Bronchial epithelial cell (primary cell): Measurements from ENCODE around the gene HNF4A. TPM values are rescaled to one million over a fixed set of nuclear protein-coding genes. Genes with fewer than 3 reads are reported as not detected.

Source experiments
- DNase-seq: peaks from one replicate; pipeline ENCODE4 v3.0.0-alpha.2; 2010; ENCODE audit warnings: low read depth
- FAIRE-seq: peaks from 2 replicates; lab custom pipeline; 2011; peaks lifted over from hg19 to GRCh38; lab: Jason Lieb, UNC
- H3K27me3 ChIP-seq: 2 replicates; pipeline ENCODE4 v1.5.1; 2011; ENCODE audit warnings: low read length; ENCODE audit not compliant: control insufficient read depth, insufficient read depth
- H3K36me3 ChIP-seq: 2 replicates; pipeline ENCODE4 v1.5.1; 2011; ENCODE audit warnings: low read length; ENCODE audit not compliant: control insufficient read depth, insufficient read depth
- H3K4me3 ChIP-seq: 2 replicates; pipeline ENCODE4 v1.5.1; 2011; ENCODE audit warnings: mild to moderate bottlenecking, low read depth, low read length, control low read depth
- total RNA-seq: library from RNA; depleted of rRNA; stranded (reverse); fragments of >200 nt; gene quantifications from 2 replicates; pipeline ENCODE4 v1.2.1, GENCODE V29; 2014
- TF ChIP-seq, protein P1 (sequence below): IDR thresholded peaks from 2 replicates; pipeline ENCODE4 v1.5.1; 2011; ENCODE audit warnings: mild to moderate bottlenecking, moderate library complexity, low read length, control low read depth, inconsistent platforms; ENCODE audit not compliant: insufficient read depth, severe bottlenecking

HNF4A gene
- total RNA-seq, 1 donor from 2014 or later: not detected

DNA sequence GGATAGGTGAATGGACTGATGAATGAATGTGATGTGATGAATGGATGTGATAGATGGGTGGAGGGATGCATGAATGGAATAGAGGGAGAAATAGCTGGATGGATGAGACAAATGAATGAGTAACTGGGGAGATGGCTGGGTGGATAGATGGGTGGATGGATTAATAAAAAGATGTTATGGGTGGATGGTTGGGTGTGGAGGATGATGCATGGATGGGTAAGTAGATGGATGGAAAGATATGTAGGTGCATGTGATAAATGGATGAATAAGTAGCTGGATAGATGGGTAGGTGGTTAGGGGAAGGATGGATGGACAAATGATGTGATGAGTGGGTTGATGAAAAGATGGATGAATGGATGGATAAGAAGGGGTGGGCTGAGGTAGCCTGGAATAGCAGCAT, 4.7 kb downstream of the HNF4A start:
- FAIRE-seq: no peak
- no peak for DNase-seq
- Histone ChIP-seq H3K27me3 (peaks cover 12% of the 10 kb centered on the region), H3K36me3 (no peaks in the 10 kb centered on the region), H3K4me3 (no peak overlapping the region)
- TF ChIP-seq, protein P1, sequence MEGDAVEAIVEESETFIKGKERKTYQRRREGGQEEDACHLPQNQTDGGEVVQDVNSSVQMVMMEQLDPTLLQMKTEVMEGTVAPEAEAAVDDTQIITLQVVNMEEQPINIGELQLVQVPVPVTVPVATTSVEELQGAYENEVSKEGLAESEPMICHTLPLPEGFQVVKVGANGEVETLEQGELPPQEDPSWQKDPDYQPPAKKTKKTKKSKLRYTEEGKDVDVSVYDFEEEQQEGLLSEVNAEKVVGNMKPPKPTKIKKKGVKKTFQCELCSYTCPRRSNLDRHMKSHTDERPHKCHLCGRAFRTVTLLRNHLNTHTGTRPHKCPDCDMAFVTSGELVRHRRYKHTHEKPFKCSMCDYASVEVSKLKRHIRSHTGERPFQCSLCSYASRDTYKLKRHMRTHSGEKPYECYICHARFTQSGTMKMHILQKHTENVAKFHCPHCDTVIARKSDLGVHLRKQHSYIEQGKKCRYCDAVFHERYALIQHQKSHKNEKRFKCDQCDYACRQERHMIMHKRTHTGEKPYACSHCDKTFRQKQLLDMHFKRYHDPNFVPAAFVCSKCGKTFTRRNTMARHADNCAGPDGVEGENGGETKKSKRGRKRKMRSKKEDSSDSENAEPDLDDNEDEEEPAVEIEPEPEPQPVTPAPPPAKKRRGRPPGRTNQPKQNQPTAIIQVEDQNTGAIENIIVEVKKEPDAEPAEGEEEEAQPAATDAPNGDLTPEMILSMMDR: no peak

DNA sequence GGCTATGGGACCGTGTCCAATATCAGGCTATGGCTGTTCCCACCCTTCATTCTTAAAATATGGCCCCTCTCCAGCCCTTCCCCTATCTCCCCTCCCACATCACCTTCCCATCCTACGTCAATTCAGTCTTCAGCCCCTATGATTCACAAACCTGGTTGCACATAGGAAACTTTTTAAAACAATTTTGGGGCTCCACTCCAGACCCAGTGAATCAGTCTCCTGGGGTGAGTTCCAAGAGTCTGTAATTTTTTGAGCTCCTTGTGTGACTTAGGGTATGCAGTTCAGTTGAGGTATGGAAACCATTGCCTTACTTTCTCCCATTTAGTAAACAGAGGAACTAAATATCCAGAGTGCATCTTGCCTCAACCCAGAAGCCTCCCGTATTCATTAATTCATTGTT, 5.5 kb downstream of the HNF4A start:
- TF ChIP-seq, protein P1: no peak
- peaks cover 9% of the 10 kb centered on the region for H3K27me3 ChIP-seq

DNA sequence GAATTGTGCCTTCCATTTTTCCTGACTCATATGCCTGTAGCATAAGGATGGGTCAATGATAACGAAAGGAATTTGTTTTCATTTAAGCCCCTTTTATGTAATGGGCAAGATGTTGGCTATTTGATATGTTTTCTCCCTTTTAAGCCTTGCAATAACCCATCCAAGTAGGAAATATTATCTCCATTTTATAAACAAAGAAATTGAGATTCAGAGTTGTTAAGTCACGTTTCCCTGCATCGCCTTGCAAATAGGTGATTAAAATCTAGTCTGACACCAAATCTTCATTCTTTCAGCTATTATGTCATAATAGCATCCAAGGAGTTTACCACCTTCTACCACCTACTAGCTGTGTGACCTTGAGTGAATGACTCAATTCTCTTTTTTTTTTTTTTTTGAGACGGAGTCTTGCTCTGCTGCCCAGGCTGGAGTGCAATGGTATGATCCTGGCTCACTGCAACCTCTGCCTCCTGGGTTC, 7.0 kb downstream of the HNF4A start:
- no peak for FAIRE-seq
- TF ChIP-seq, protein P1: no peak

More for the DNA sequence above, 5.5 kb downstream of the HNF4A start:
- no peak for FAIRE-seq
- Histone ChIP-seq H3K36me3 (no peaks in the 10 kb centered on the region), H3K4me3 (no peak overlapping the region)
- no peak for DNase-seq

DNA sequence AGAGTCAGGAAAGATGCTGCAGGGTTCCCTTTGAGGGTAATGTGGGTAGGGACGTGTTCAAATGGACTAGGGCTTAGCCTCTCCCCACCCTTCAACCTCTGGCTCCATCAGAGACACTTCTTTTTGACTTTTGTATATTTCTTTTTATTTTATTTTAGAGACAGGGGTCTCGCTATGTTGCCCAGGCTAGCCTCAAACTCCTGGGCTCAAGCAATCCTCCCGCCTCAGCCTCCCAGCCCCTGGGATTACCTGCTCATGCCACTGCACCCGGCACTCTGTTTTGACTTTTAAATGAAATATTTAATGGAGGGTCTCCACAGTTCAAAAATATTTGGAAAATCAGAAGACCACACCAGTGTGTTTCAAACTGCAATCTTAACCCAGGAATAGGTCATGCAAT, 8.6 kb downstream of the HNF4A start:
- DNase-seq (no peak), FAIRE-seq (no peak)
- no peaks in the 10 kb centered on the region for H3K36me3 ChIP-seq
- H3K27me3 ChIP-seq: no peaks in the 10 kb centered on the region
- TF ChIP-seq, protein P1: no peak
- no peak overlapping the region for H3K4me3 ChIP-seq

More for the DNA sequence above, 7.0 kb downstream of the HNF4A start:
- Histone ChIP-seq H3K4me3 (no peak overlapping the region), H3K36me3 (no peaks in the 10 kb centered on the region), H3K27me3 (no peaks in the 10 kb centered on the region)
- no peak for DNase-seq

DNA sequence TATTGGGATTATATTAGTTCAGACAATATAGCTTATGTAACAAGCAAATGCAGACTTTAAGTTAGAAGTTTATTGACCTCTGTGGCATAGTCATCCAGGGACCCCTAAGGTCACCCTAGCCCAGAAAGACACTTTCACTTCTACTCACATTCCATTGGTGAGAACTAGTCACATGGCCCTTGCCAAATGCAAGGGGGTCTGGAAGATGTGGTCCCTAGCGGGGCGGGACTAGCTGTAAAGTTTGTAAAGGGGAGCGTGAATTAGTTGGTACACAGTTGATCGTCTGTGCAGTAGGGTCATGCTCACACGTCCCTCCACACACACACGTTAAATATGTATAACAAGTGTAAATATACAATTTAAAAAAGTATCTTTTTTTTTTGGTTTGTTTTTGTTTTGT, 9.3 kb downstream of the HNF4A start:
- FAIRE-seq: no peak
- TF ChIP-seq, protein P1: no peak

DNA sequence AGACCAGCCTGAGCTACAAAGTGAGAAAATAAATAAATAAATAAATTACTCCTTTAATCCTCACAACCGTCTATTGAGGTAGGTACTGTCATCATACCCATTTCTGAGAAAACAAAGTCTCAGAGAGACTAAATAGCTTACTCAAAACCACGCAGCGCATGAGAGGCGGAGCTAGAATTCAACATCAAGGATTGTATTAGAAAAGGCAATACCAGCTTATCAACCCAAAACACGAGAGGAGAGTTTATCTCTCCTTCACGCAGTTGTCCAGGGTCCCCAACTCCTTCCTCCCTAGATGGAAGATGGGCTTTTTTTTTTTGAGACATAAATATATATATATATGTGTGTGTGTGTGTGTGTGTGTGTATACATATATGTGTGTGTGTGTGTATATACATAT, 12.2 kb downstream of the HNF4A start:
- TF ChIP-seq, protein P1: no peak
- H3K27me3 ChIP-seq: no peaks in the 10 kb centered on the region
- H3K4me3 ChIP-seq: no peak overlapping the region
- H3K36me3 ChIP-seq: no peaks in the 10 kb centered on the region
- FAIRE-seq (no peak), DNase-seq (no peak)

More for the DNA sequence above, 9.3 kb downstream of the HNF4A start:
- H3K4me3 ChIP-seq: no peak overlapping the region
- DNase-seq: no peak
- no peaks in the 10 kb centered on the region for H3K27me3 ChIP-seq
- H3K36me3 ChIP-seq: no peaks in the 10 kb centered on the region
